ENCODE measurements around the gene USP12. TPM values are rescaled to one million over a fixed set of nuclear protein-coding genes. Genes with fewer than 3 reads are reported as not detected.
"Not testable (repeated sequence)": the region's sequence is repeated elsewhere in the genome, so short reads cannot be mapped to it uniquely, and the experiment has no call there.

USP12 gene
- total and polyA plus RNA-seq, 10 donors = 13.3 to 37.3 (median 28.3) TPM

DNA sequence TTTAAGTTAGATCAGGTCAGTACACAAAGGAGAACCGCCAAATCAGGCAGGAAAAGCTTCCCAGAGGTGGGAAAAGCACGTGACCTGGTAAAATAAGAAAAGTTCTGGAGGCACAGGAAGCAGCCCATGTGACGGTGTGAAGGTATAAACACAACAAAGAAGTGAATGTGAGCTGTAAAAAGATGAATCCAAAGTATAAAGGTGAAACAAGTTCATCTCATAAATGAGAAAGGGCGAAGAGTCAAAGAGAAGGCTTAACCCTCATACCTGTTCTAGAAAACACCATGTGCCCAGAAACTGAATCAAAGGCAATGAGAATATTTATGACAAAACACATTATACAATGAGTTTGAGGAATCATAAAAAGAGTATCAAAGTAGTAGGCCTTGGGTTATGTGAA, 47.0 kb downstream of the USP12 start:
- peaks cover 0 to 32% (median 16%) of the 10 kb centered on the region in 8 donors for H3K9me3 ChIP-seq
- H3K4me1 ChIP-seq = peaks cover 9 to 65% (median 24%) of the 10 kb centered on the region in 6 donors
- DNase-seq = no peak
- WGBS, 5 donors = 90 to 96% (median 93%) methylated on average over 4 of the region's 4 CpGs
- no peak overlapping the region for H3K27ac ChIP-seq
- intact Hi-C loops (cut with DNase I; ENCODE audit: low total_unique reads) = no loop called here
- TF ChIP-seq POLR2AphosphoS5 (IDR thresholded peaks at IDR 0.05) (no peak), POLR2A (IDR thresholded peaks at IDR 0.05) (no peak)
- TF ChIP-seq, protein P1, sequence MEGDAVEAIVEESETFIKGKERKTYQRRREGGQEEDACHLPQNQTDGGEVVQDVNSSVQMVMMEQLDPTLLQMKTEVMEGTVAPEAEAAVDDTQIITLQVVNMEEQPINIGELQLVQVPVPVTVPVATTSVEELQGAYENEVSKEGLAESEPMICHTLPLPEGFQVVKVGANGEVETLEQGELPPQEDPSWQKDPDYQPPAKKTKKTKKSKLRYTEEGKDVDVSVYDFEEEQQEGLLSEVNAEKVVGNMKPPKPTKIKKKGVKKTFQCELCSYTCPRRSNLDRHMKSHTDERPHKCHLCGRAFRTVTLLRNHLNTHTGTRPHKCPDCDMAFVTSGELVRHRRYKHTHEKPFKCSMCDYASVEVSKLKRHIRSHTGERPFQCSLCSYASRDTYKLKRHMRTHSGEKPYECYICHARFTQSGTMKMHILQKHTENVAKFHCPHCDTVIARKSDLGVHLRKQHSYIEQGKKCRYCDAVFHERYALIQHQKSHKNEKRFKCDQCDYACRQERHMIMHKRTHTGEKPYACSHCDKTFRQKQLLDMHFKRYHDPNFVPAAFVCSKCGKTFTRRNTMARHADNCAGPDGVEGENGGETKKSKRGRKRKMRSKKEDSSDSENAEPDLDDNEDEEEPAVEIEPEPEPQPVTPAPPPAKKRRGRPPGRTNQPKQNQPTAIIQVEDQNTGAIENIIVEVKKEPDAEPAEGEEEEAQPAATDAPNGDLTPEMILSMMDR (IDR thresholded peaks at IDR 0.05 in 8 of 11, conservative IDR thresholded peaks at IDR 0.05 in 3 of 11) = no peak
- no peak overlapping the region for H3K4me3 ChIP-seq
- H3K27me3 ChIP-seq (replicated peaks in 1 of 7) = no peaks in the 10 kb centered on the region
- peaks cover 0 to 18% (median 0%) of the 10 kb centered on the region in 6 donors for H3K36me3 ChIP-seq

DNA sequence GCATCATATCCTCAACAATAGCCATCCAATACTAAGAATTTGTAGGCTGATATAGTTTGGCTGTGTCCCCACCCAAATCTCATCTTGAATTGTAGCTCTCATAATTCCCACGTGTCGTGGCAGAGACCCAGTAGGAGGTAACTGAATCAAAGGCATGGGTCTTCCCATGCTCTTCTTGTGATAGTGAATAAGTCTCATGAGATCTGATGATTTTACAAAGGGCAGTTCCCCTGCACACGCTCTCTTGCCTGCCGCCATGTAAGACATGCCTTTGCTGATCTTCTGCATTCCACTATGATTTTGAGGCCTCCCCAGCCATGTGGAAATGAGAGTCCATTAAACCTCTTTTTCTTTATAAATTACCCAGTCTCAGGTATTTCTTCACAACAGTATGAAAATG, 48.2 kb downstream of the USP12 start:
- DNase-seq; H3K27ac ChIP-seq; H3K27me3 ChIP-seq (replicated peaks in 1 of 7); H3K4me3 ChIP-seq; intact Hi-C loops (cut with DNase I; ENCODE audit: low total_unique reads): not testable (repeated sequence)
- Histone ChIP-seq H3K4me1 (peaks cover 9 to 67% (median 28%) of the 10 kb centered on the region in 6 donors), H3K9me3 (peaks cover 0 to 32% (median 16%) of the 10 kb centered on the region in 8 donors), H3K36me3 (peaks cover 0 to 18% (median 0%) of the 10 kb centered on the region in 6 donors)
- WGBS, 5 donors = 87 to 99% (median 98%) methylated on average over 4 of the region's 4 CpGs

DNA sequence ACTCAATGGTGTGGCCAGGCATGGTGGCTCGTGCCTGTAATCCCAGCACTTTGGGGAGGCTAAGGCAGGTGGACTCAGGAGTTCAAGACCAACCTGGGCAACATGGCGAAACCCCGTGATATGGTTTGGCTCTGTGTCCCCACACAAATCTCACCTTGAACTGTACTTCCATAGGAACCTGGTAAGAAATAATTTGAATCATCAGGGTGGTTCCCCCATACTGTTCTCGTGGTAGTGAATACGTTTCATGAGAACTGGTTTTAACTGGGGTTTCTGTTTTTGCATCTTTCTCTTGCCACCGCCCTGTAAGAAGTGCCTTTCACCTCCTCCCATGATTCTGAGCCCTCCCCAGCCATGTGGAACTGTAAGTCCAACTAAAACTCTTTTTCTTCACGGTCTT, 49.6 kb downstream of the USP12 start:
- DNase-seq = no peak
- Histone ChIP-seq H3K9me3 (peaks cover 0 to 32% (median 16%) of the 10 kb centered on the region in 8 donors), H3K27me3 (replicated peaks in 1 of 7) (no peaks in the 10 kb centered on the region), H3K36me3 (peaks cover 0 to 18% (median 0%) of the 10 kb centered on the region in 6 donors), H3K4me3 (no peak overlapping the region), H3K27ac (no peak overlapping the region), H3K4me1 (peaks cover 9 to 53% (median 21%) of the 10 kb centered on the region in 6 donors)
- intact Hi-C loops (cut with DNase I; ENCODE audit: low total_unique reads) = no loop called here
- TF ChIP-seq POLR2AphosphoS5 (IDR thresholded peaks at IDR 0.05) (no peak), POLR2A (IDR thresholded peaks at IDR 0.05) (no peak)
- TF ChIP-seq, protein P1 (IDR thresholded peaks at IDR 0.05 in 8 of 11, conservative IDR thresholded peaks at IDR 0.05 in 3 of 11) = no peak
- WGBS, 5 donors = 91 to 95% (median 92%) methylated on average over 7 of the region's 7 CpGs

DNA sequence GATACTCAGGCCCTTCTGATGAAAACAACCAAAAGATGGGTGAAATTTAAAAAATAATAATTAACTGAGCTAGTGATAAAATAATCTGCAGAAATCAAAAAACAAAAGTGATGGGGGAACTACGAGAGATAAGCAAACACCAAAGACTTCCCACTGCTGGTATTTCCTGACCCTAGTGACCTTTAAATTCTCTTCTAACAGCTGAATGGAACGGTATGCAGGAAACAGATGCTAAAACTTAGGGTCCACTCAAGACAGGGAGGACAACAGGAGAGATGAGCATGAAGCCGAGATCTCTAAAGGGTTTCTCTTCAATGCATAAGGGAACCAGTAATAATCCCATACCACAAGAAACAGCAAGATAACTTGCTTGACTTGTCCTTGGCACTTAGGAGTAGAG, 50.8 kb downstream of the USP12 start:
- peaks cover 0 to 23% (median 0%) of the 10 kb centered on the region in 6 donors for H3K36me3 ChIP-seq
- TF ChIP-seq POLR2AphosphoS5 (IDR thresholded peaks at IDR 0.05) = no peak
- no peak for TF ChIP-seq POLR2A (IDR thresholded peaks at IDR 0.05)
- TF ChIP-seq, protein P1 (IDR thresholded peaks at IDR 0.05 in 8 of 11, conservative IDR thresholded peaks at IDR 0.05 in 3 of 11) = no peak
- peaks cover 8 to 41% (median 17%) of the 10 kb centered on the region in 6 donors for H3K4me1 ChIP-seq
- DNase-seq = no peak
- WGBS, 5 donors = 25 to 44% (median 40%) methylated on average over 3 of the region's 3 CpGs
- intact Hi-C loops (cut with DNase I; ENCODE audit: low total_unique reads) = no loop called here
- H3K9me3 ChIP-seq = peaks cover 0 to 32% (median 16%) of the 10 kb centered on the region in 8 donors
- no peak overlapping the region for H3K4me3 ChIP-seq
- no peaks in the 10 kb centered on the region for H3K27me3 ChIP-seq (replicated peaks in 1 of 7)
- H3K27ac ChIP-seq = no peak overlapping the region
